ENCODE data around the gene CEP57.
A peak's percentile ranks its signal among the peaks of the same experiment; 100 is the strongest.
"Not testable (repeated sequence)": the region's sequence is repeated elsewhere in the genome, so short reads cannot be mapped to it uniquely, and the experiment has no call there.

Gene CEP57

GRCh38 chr11:95799546-95799945, 9.2 kb downstream of the CEP57 start:
- DNase-seq (ENCODE audit: low spot score), result no peak

- DNase-seq (ENCODE audit: low spot score), result no peak
These were observed 10.1 kb downstream of the CEP57 start for GRCh38 chr11:95800438-95800837.

- DNase-seq (ENCODE audit: low spot score), result no peak
These were observed 12.5 kb downstream of the CEP57 start for GRCh38 chr11:95802806-95803205.

- no peak for DNase-seq (ENCODE audit: low spot score)
These were observed 13.7 kb downstream of the CEP57 start for GRCh38 chr11:95803973-95804372.

- DNase-seq (ENCODE audit: low spot score), result no peak
These were observed 15.6 kb downstream of the CEP57 start for GRCh38 chr11:95805869-95806268.

GRCh38 chr11:95806464-95806863, 16.2 kb downstream of the CEP57 start:
- not testable (repeated sequence) for DNase-seq (ENCODE audit: low spot score)

GRCh38 chr11:95811052-95811451, 20.8 kb downstream of the CEP57 start:
- not testable (repeated sequence) for DNase-seq (ENCODE audit: low spot score)

- DNase-seq (ENCODE audit: low spot score), result peak; percentile 10
These were observed 25.7 kb downstream of the CEP57 start for GRCh38 chr11:95816037-95816436.

- DNase-seq (ENCODE audit: low spot score), result no peak
These were observed 31.3 kb downstream of the CEP57 start for GRCh38 chr11:95821640-95822039.

GRCh38 chr11:95827696-95828095, 37.4 kb downstream of the CEP57 start:
- DNase-seq (ENCODE audit: low spot score), result no peak

GRCh38 chr11:95829580-95830259, 39.4 kb downstream of the CEP57 start:
- no peak for DNase-seq (ENCODE audit: low spot score)

- DNase-seq (ENCODE audit: low spot score), result no peak
These were observed 41.0 kb downstream of the CEP57 start for GRCh38 chr11:95831198-95831883.

GRCh38 chr11:95832763-95833162, 42.5 kb downstream of the CEP57 start:
- no peak for DNase-seq (ENCODE audit: low spot score)

GRCh38 chr11:95833378-95833777, 43.1 kb downstream of the CEP57 start:
- DNase-seq (ENCODE audit: low spot score), result no peak

GRCh38 chr11:95835351-95835750, 45.1 kb downstream of the CEP57 start:
- DNase-seq (ENCODE audit: low spot score), result no peak

GRCh38 chr11:95835768-95836488, 45.6 kb downstream of the CEP57 start:
- DNase-seq (ENCODE audit: low spot score), result peak; percentile 75

GRCh38 chr11:95845167-95845566, 54.9 kb downstream of the CEP57 start:
- DNase-seq (ENCODE audit: low spot score), result no peak

- peak; percentile 47 for DNase-seq (ENCODE audit: low spot score)
These were observed 59.0 kb downstream of the CEP57 start for GRCh38 chr11:95849087-95849825.

- DNase-seq (ENCODE audit: low spot score), result no peak
These were observed 59.8 kb downstream of the CEP57 start for GRCh38 chr11:95850137-95850536.

GRCh38 chr11:95853138-95853537, 62.8 kb downstream of the CEP57 start:
- no peak for DNase-seq (ENCODE audit: low spot score)

GRCh38 chr11:95853862-95854261, 63.6 kb downstream of the CEP57 start:
- DNase-seq (ENCODE audit: low spot score), result no peak

GRCh38 chr11:95854362-95854761, 64.1 kb downstream of the CEP57 start:
- not testable (repeated sequence) for DNase-seq (ENCODE audit: low spot score)

All from NAMALWA (cell line).